ENCODE results near the gene ADCY7. TPM values are rescaled to one million over a fixed set of nuclear protein-coding genes. Genes with fewer than 3 reads are reported as not detected.

ADCY7 gene
- total and polyA plus RNA-seq, 3 donors from 2014 or later: 5.9 to 9.4 (median 5.9) TPM

DNA sequence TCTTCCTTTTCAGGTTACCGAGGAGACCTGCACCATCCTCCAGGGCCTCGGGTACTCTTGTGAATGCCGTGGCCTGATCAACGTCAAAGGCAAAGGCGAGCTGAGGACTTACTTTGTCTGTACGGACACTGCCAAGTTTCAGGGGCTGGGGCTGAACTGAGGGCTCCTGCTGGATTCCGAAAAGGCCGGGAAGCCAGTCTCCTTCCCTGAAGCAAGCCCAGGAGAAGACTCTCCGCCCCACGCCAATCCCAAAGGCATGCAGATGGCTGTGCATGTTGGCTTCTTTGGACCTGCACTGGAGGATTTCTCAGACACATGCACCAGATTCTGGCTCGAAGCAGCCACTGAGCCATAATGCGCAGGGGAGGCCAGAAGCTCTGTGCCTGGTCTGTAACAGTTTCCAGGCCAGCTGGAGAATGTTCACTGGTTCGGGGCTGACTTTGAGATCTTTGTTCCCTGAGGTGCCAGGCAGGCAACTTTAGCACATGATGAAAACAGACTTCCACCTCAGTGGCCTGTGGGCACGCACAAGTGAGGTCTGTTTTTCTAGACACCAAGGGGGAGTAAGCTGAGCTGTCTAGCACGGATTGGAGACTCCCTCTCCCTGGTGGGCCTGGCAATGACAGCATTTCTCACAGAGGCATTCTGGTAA lies 49.1 kb downstream of the ADCY7 start:
- Histone ChIP-seq H3K9me3 (no peaks in the 10 kb centered on the region), H3K4me1 (peaks cover 21% of the 10 kb centered on the region), H3K36me3 (ENCODE audit: low read depth, missing control alignments) (no peaks in the 10 kb centered on the region), H3K27me3 (no peaks in the 10 kb centered on the region), H3K27ac (no peak overlapping the region), H3K4me3 (no peak overlapping the region)
- no peak for TF ChIP-seq POLR2A (IDR thresholded peaks at IDR 0.05)
- TF ChIP-seq, protein P1, sequence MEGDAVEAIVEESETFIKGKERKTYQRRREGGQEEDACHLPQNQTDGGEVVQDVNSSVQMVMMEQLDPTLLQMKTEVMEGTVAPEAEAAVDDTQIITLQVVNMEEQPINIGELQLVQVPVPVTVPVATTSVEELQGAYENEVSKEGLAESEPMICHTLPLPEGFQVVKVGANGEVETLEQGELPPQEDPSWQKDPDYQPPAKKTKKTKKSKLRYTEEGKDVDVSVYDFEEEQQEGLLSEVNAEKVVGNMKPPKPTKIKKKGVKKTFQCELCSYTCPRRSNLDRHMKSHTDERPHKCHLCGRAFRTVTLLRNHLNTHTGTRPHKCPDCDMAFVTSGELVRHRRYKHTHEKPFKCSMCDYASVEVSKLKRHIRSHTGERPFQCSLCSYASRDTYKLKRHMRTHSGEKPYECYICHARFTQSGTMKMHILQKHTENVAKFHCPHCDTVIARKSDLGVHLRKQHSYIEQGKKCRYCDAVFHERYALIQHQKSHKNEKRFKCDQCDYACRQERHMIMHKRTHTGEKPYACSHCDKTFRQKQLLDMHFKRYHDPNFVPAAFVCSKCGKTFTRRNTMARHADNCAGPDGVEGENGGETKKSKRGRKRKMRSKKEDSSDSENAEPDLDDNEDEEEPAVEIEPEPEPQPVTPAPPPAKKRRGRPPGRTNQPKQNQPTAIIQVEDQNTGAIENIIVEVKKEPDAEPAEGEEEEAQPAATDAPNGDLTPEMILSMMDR (IDR thresholded peaks at IDR 0.05): no peak
- WGBS, 2 donors: 82 to 88% methylated on average over 15 of the region's 15 CpGs
- no peak for DNase-seq
- intact Hi-C loops (cut with DNase I; ENCODE audit: low total_unique reads): no loop called here

DNA sequence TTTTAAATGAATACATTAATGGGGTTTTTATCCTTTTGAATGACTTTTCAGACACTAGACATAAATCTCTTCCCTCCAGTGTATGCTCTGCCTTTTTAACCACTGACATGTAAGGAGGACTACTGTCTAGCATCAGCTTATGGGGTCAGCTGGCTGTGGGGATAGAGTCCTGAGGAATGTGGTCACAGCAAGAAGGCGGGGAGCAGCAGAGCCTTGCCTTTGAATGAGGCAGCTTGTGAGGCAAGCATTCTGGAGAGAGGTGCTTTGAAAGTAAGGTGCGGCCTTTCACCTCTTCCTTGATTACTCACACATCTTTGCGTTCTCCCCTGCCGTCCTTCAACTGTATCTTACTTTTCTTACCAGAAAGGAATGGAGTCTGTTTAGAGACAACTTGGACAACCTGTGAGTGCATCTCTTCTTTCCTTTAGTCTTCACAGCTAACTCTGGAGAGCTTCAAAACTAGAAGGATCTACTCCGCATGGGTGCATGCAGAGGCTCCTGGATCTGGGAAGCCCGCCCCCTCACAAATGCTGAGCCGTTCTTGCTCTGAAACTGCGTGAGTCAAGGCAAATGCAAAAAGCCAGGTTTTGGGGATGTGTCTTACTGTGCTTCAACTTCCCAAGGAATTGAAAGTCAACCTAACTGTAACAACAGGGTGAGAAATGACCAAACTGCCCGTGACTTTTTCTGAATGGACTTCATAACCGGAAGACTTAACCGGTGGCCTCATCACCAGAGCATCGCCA lies 49.9 kb downstream of the ADCY7 start:
- no peak for DNase-seq
- Histone ChIP-seq H3K4me3 (no peak overlapping the region), H3K36me3 (ENCODE audit: low read depth, missing control alignments) (no peaks in the 10 kb centered on the region), H3K4me1 (peaks cover 19% of the 10 kb centered on the region), H3K9me3 (no peaks in the 10 kb centered on the region), H3K27ac (no peak overlapping the region), H3K27me3 (no peaks in the 10 kb centered on the region)
- WGBS, 2 donors: 84 to 89% methylated on average over 12 of the region's 12 CpGs
- no peak for TF ChIP-seq POLR2A (IDR thresholded peaks at IDR 0.05)
- TF ChIP-seq, protein P1 (IDR thresholded peaks at IDR 0.05): no peak
- intact Hi-C loops (cut with DNase I; ENCODE audit: low total_unique reads): no loop called here

DNA sequence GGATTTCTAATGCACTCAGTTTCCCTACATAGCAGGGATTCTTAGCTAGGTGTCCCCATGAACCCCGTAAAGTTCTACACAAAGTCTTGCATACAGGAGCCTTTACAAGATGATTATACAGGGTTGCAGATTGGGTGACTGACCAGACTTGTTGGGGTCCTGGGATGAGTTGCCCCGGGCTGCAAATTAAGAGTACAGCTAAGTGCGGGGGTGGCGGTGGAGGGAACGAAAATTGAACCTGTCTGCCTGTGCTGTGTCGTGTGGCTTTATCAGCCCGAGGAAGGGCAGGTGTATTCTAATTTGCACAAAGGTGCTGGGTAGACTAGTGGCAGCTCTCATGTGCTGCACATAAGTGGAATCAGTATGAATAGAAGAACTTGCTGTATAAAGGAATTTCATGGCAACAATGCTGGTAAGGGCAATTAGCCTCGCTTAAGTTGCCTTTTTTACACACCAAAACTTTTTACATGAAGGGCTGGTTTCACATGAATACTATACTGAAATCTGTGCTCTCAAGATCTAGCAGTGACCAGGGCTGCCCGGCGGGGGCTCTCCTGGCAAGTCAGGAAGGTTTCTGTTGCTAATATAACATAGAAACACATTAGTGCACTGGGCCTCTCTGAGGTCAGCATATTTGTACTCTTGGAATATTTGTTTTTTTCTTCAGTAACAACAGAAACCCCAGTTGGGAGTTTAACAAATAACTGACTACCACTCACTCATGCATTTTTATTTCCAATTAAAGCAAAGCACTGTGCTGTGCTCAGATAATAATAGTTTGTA lies 50.7 kb downstream of the ADCY7 start:
- no peaks in the 10 kb centered on the region for H3K9me3 ChIP-seq
- H3K4me1 ChIP-seq: peaks cover 19% of the 10 kb centered on the region
- intact Hi-C loops (cut with DNase I; ENCODE audit: low total_unique reads): no loop called here
- no peaks in the 10 kb centered on the region for H3K36me3 ChIP-seq (ENCODE audit: low read depth, missing control alignments)
- no peak overlapping the region for H3K4me3 ChIP-seq
- no peak for DNase-seq
- H3K27ac ChIP-seq: no peak overlapping the region
- 78 to 82% methylated on average over 10 of the region's 10 CpGs for WGBS, 2 donors
- no peaks in the 10 kb centered on the region for H3K27me3 ChIP-seq
- TF ChIP-seq, protein P1 (IDR thresholded peaks at IDR 0.05): no peak
- TF ChIP-seq POLR2A (IDR thresholded peaks at IDR 0.05): no peak

DNA sequence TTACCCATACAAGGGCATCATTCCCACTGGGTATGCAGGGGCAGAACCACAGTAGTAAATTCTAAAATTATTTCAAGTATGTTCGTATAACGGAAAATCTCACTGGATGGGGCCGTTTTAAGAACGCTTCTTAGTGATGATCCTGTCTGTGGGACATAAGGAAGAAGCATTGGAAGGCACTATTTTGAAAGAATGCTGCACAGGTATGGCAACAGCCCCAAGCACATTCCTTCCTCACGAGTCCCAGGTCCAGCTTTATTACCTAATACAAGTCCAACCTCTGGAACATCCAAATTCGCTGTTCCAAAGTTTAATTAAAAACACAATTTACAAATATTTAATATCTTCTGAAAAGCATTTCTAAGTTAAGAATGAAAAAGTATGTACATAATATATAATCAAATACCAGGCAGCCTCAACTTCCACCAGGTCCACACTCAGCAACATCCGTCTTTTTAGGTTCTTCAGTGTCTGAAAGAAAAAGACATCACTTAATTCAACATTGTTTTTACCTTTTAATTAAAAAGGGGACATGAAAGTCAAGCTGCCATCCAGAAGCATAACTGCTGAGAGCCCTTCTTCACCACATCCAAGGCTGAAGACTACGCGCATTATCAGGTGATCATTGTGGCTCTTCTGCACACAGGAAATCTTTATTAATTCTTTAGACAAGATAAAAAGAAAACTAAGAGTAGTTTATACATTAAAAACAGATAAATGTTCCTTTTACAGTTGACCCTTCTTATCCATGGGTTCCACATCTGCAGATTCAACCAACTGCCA lies 52.6 kb downstream of the ADCY7 start:
- Histone ChIP-seq H3K27me3 (no peaks in the 10 kb centered on the region), H3K4me3 (no peak overlapping the region), H3K4me1 (peaks cover 13% of the 10 kb centered on the region), H3K36me3 (ENCODE audit: low read depth, missing control alignments) (no peaks in the 10 kb centered on the region), H3K27ac (no peak overlapping the region), H3K9me3 (no peaks in the 10 kb centered on the region)
- intact Hi-C loops (cut with DNase I; ENCODE audit: low total_unique reads): no loop called here
- DNase-seq: no peak
- WGBS, 2 donors: 89 to 95% methylated on average over 9 of the region's 9 CpGs
- TF ChIP-seq POLR2A (IDR thresholded peaks at IDR 0.05): no peak
- TF ChIP-seq, protein P1 (IDR thresholded peaks at IDR 0.05): no peak
